ENCODE measurements around the gene ADRA2C. TPM values are rescaled to one million over a fixed set of nuclear protein-coding genes. Genes with fewer than 3 reads are reported as not detected.

Gene ADRA2C
- total and polyA plus RNA-seq, 2 donors: 0.33 to 4.4 TPM

- H3K27ac ChIP-seq (ENCODE audit: low read depth in 1 of 2, low read length in 1 of 2): no peak overlapping the region
- no peaks in the 10 kb centered on the region for H3K27me3 ChIP-seq (ENCODE audit: control insufficient read depth in 2 of 2, insufficient read depth in 1 of 2, low read length in 1 of 2)
- H3K4me1 ChIP-seq (ENCODE audit: control insufficient read depth in 2 of 2, insufficient read depth in 2 of 2, low read length in 2 of 2): no peaks in the 10 kb centered on the region
- no peak for DNase-seq (ENCODE audit: low read depth in 6 of 9, low spot score in 9 of 9)
- H3K36me3 ChIP-seq (ENCODE audit: control insufficient read depth in 2 of 2, insufficient read depth in 2 of 2, low read length in 1 of 2): no peaks in the 10 kb centered on the region
- WGBS: 97% methylated on average over 2 of the region's 2 CpGs
- peaks cover 1 to 6% of the 10 kb centered on the region in 2 donors for H3K9me3 ChIP-seq (ENCODE audit: control insufficient read depth in 2 of 2, insufficient read depth in 1 of 2, low read length in 1 of 2)
- no peak overlapping the region for H3K4me3 ChIP-seq (ENCODE audit: low read length in 2 of 2)
Observed at GRCh38 chr4:3796960-3797359, 30.8 kb downstream of the ADRA2C start.

- WGBS: 89% methylated on average over 28 of the region's 28 CpGs
- DNase-seq (ENCODE audit: low read depth in 6 of 9, low spot score in 9 of 9): no peak
Observed at GRCh38 chr4:3797831-3798790, 31.9 kb downstream of the ADRA2C start.

GRCh38 chr4:3799496-3799895, 33.3 kb downstream of the ADRA2C start:
- no peak overlapping the region for H3K27ac ChIP-seq (ENCODE audit: low read depth in 1 of 2, low read length in 1 of 2)
- H3K36me3 ChIP-seq (ENCODE audit: control insufficient read depth in 2 of 2, insufficient read depth in 2 of 2, low read length in 1 of 2): no peaks in the 10 kb centered on the region
- no peaks in the 10 kb centered on the region for H3K27me3 ChIP-seq (ENCODE audit: control insufficient read depth in 2 of 2, insufficient read depth in 1 of 2, low read length in 1 of 2)
- DNase-seq (ENCODE audit: low read depth in 6 of 9, low spot score in 9 of 9): no peak
- H3K9me3 ChIP-seq (ENCODE audit: control insufficient read depth in 2 of 2, insufficient read depth in 1 of 2, low read length in 1 of 2): peaks cover 0 to 1% of the 10 kb centered on the region in 2 donors
- 94% methylated on average over 13 of the region's 13 CpGs for WGBS
- H3K4me3 ChIP-seq (ENCODE audit: low read length in 2 of 2): no peak overlapping the region
- H3K4me1 ChIP-seq (ENCODE audit: control insufficient read depth in 2 of 2, insufficient read depth in 2 of 2, low read length in 2 of 2): no peaks in the 10 kb centered on the region

More at GRCh38 chr4:3797831-3798790, 31.9 kb downstream of the ADRA2C start:
- Histone ChIP-seq H3K4me1 (ENCODE audit: control insufficient read depth in 2 of 2, insufficient read depth in 2 of 2, low read length in 2 of 2) (no peaks in the 10 kb centered on the region), H3K27ac (ENCODE audit: low read depth in 1 of 2, low read length in 1 of 2) (no peak overlapping the region), H3K36me3 (ENCODE audit: control insufficient read depth in 2 of 2, insufficient read depth in 2 of 2, low read length in 1 of 2) (no peaks in the 10 kb centered on the region), H3K4me3 (ENCODE audit: low read length in 2 of 2) (no peak overlapping the region), H3K9me3 (ENCODE audit: control insufficient read depth in 2 of 2, insufficient read depth in 1 of 2, low read length in 1 of 2) (peaks cover 1 to 6% of the 10 kb centered on the region in 2 donors), H3K27me3 (ENCODE audit: control insufficient read depth in 2 of 2, insufficient read depth in 1 of 2, low read length in 1 of 2) (no peaks in the 10 kb centered on the region)

- H3K36me3 ChIP-seq (ENCODE audit: control insufficient read depth in 2 of 2, insufficient read depth in 2 of 2, low read length in 1 of 2): no peaks in the 10 kb centered on the region
- 93% methylated on average over 12 of the region's 12 CpGs for WGBS
- no peaks in the 10 kb centered on the region for H3K4me1 ChIP-seq (ENCODE audit: control insufficient read depth in 2 of 2, insufficient read depth in 2 of 2, low read length in 2 of 2)
- no peaks in the 10 kb centered on the region for H3K27me3 ChIP-seq (ENCODE audit: control insufficient read depth in 2 of 2, insufficient read depth in 1 of 2, low read length in 1 of 2)
- peaks cover 0 to 1% of the 10 kb centered on the region in 2 donors for H3K9me3 ChIP-seq (ENCODE audit: control insufficient read depth in 2 of 2, insufficient read depth in 1 of 2, low read length in 1 of 2)
- no peak overlapping the region for H3K4me3 ChIP-seq (ENCODE audit: low read length in 2 of 2)
- DNase-seq (ENCODE audit: low read depth in 6 of 9, low spot score in 9 of 9): no peak
- H3K27ac ChIP-seq (ENCODE audit: low read depth in 1 of 2, low read length in 1 of 2): no peak overlapping the region
Observed at GRCh38 chr4:3800351-3800750, 34.2 kb downstream of the ADRA2C start.

- H3K9me3 ChIP-seq (ENCODE audit: control insufficient read depth in 2 of 2, insufficient read depth in 1 of 2, low read length in 1 of 2): peaks cover 0 to 1% of the 10 kb centered on the region in 2 donors
- no peaks in the 10 kb centered on the region for H3K36me3 ChIP-seq (ENCODE audit: control insufficient read depth in 2 of 2, insufficient read depth in 2 of 2, low read length in 1 of 2)
- H3K27ac ChIP-seq (ENCODE audit: low read depth in 1 of 2, low read length in 1 of 2): no peak overlapping the region
- 92% methylated on average over 8 of the region's 8 CpGs for WGBS
- no peaks in the 10 kb centered on the region for H3K27me3 ChIP-seq (ENCODE audit: control insufficient read depth in 2 of 2, insufficient read depth in 1 of 2, low read length in 1 of 2)
- H3K4me1 ChIP-seq (ENCODE audit: control insufficient read depth in 2 of 2, insufficient read depth in 2 of 2, low read length in 2 of 2): no peaks in the 10 kb centered on the region
- no peak for DNase-seq (ENCODE audit: low read depth in 6 of 9, low spot score in 9 of 9)
- no peak overlapping the region for H3K4me3 ChIP-seq (ENCODE audit: low read length in 2 of 2)
Observed at GRCh38 chr4:3801521-3801920, 35.3 kb downstream of the ADRA2C start.

GRCh38 chr4:3801931-3802550, 35.9 kb downstream of the ADRA2C start:
- no peaks in the 10 kb centered on the region for H3K4me1 ChIP-seq (ENCODE audit: control insufficient read depth in 2 of 2, insufficient read depth in 2 of 2, low read length in 2 of 2)
- peaks cover 0 to 1% of the 10 kb centered on the region in 2 donors for H3K9me3 ChIP-seq (ENCODE audit: control insufficient read depth in 2 of 2, insufficient read depth in 1 of 2, low read length in 1 of 2)
- no peaks in the 10 kb centered on the region for H3K36me3 ChIP-seq (ENCODE audit: control insufficient read depth in 2 of 2, insufficient read depth in 2 of 2, low read length in 1 of 2)
- H3K4me3 ChIP-seq (ENCODE audit: low read length in 2 of 2): no peak overlapping the region
- WGBS: 85% methylated on average over 15 of the region's 15 CpGs
- no peak for DNase-seq (ENCODE audit: low read depth in 6 of 9, low spot score in 9 of 9)
- no peaks in the 10 kb centered on the region for H3K27me3 ChIP-seq (ENCODE audit: control insufficient read depth in 2 of 2, insufficient read depth in 1 of 2, low read length in 1 of 2)
- H3K27ac ChIP-seq (ENCODE audit: low read depth in 1 of 2, low read length in 1 of 2): no peak overlapping the region

GRCh38 chr4:3802571-3803474, 36.6 kb downstream of the ADRA2C start:
- Histone ChIP-seq H3K27ac (ENCODE audit: low read depth in 1 of 2, low read length in 1 of 2) (no peak overlapping the region), H3K4me1 (ENCODE audit: control insufficient read depth in 2 of 2, insufficient read depth in 2 of 2, low read length in 2 of 2) (no peaks in the 10 kb centered on the region), H3K9me3 (ENCODE audit: control insufficient read depth in 2 of 2, insufficient read depth in 1 of 2, low read length in 1 of 2) (peaks cover 0 to 1% of the 10 kb centered on the region in 2 donors), H3K27me3 (ENCODE audit: control insufficient read depth in 2 of 2, insufficient read depth in 1 of 2, low read length in 1 of 2) (no peaks in the 10 kb centered on the region), H3K4me3 (ENCODE audit: low read length in 2 of 2) (no peak overlapping the region), H3K36me3 (ENCODE audit: control insufficient read depth in 2 of 2, insufficient read depth in 2 of 2, low read length in 1 of 2) (no peaks in the 10 kb centered on the region)
- no peak for DNase-seq (ENCODE audit: low read depth in 6 of 9, low spot score in 9 of 9)
- WGBS: 50% methylated on average over 13 of the region's 13 CpGs

GRCh38 chr4:3803475-3803847, 37.3 kb downstream of the ADRA2C start:
- H3K4me1 ChIP-seq (ENCODE audit: control insufficient read depth in 2 of 2, insufficient read depth in 2 of 2, low read length in 2 of 2): no peaks in the 10 kb centered on the region
- no peaks in the 10 kb centered on the region for H3K27me3 ChIP-seq (ENCODE audit: control insufficient read depth in 2 of 2, insufficient read depth in 1 of 2, low read length in 1 of 2)
- H3K4me3 ChIP-seq (ENCODE audit: low read length in 2 of 2): no peak overlapping the region
- no peak for DNase-seq (ENCODE audit: low read depth in 6 of 9, low spot score in 9 of 9)
- H3K36me3 ChIP-seq (ENCODE audit: control insufficient read depth in 2 of 2, insufficient read depth in 2 of 2, low read length in 1 of 2): no peaks in the 10 kb centered on the region
- H3K9me3 ChIP-seq (ENCODE audit: control insufficient read depth in 2 of 2, insufficient read depth in 1 of 2, low read length in 1 of 2): peaks cover 0 to 1% of the 10 kb centered on the region in 2 donors
- no peak overlapping the region for H3K27ac ChIP-seq (ENCODE audit: low read depth in 1 of 2, low read length in 1 of 2)
- 71% methylated on average over 18 of the region's 18 CpGs for WGBS
